OCI-LY7 (cell line): ENCODE measurements around the gene SPECC1.

Source experiments
- EZH2phosphoT487 ChIP-seq: fragments of 200-600 bp; sonication (generic); IDR thresholded peaks from 2 replicates; pipeline ENCODE4 v1.6.1; 2018; ENCODE audit warnings: low read depth, borderline replicate concordance, mild to moderate bottlenecking, mixed run types, antibody characterized with exemption, low read length, moderate library complexity, mixed read lengths
- TF ChIP-seq, protein P1 (sequence below): fragments of 200-600 bp; sonication (generic); conservative IDR thresholded peaks from 2 replicates; pipeline ENCODE4 v1.5.1; 2014; ENCODE audit warnings: mild to moderate bottlenecking, antibody characterized with exemption, low read length, moderate library complexity, mixed read lengths

DNA sequence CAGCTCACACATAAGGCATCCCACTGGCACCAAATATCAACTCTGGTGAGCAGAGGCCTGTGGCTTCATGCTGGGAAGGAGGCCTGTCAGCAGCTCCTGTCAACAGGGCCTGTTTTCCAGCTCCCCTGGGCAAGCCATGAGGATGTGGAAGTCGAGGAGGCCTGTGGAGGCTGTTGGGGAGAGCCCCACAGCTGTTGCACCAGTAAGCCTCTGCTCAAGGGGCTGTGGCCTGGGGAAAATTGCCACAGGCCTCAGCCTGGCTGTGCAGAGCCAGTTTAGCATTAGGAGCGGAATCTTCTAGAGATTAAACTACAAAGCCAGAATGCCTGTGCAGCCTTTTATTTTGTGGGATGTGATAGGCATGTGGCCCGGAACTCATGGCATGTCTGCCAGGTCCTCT lies 202.1 kb downstream of the SPECC1 start:
- TF ChIP-seq, protein P1, sequence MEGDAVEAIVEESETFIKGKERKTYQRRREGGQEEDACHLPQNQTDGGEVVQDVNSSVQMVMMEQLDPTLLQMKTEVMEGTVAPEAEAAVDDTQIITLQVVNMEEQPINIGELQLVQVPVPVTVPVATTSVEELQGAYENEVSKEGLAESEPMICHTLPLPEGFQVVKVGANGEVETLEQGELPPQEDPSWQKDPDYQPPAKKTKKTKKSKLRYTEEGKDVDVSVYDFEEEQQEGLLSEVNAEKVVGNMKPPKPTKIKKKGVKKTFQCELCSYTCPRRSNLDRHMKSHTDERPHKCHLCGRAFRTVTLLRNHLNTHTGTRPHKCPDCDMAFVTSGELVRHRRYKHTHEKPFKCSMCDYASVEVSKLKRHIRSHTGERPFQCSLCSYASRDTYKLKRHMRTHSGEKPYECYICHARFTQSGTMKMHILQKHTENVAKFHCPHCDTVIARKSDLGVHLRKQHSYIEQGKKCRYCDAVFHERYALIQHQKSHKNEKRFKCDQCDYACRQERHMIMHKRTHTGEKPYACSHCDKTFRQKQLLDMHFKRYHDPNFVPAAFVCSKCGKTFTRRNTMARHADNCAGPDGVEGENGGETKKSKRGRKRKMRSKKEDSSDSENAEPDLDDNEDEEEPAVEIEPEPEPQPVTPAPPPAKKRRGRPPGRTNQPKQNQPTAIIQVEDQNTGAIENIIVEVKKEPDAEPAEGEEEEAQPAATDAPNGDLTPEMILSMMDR, result no peak
- TF ChIP-seq EZH2phosphoT487, result no peak
